Immature natural killer cell (primary cell): ENCODE measurements around the gene THAP6. TPM values are rescaled to one million over a fixed set of nuclear protein-coding genes. Genes with fewer than 3 reads are reported as not detected.
A peak's percentile ranks its signal among the peaks of the same experiment; 100 is the strongest.
"Not testable (repeated sequence)": the region's sequence is repeated elsewhere in the genome, so short reads cannot be mapped to it uniquely, and the experiment has no call there.

Experiments used
- DNase-seq, 3 donors: peaks; one replicate each; pipeline ENCODE4 v3.0.0; 2022; ENCODE audit warnings: mixed read lengths in 1 of 3
- H3K27ac Mint-ChIP-seq, 6 donors: one replicate each; pipeline ENCODE4 v1.8.0; 2020; ENCODE audit warnings: mixed read lengths in 6 of 6, mild to moderate bottlenecking in 5 of 6, inconsistent platforms in 4 of 6, moderate library complexity in 3 of 6
- H3K27me3 Mint-ChIP-seq, 3 donors: one replicate each; pipeline ENCODE4 v1.8.0; 2020 to 2021; ENCODE audit warnings: low read depth in 3 of 3, mild to moderate bottlenecking in 3 of 3, mixed read lengths in 3 of 3, moderate library complexity in 3 of 3, inconsistent platforms in 1 of 3
- H3K36me3 Mint-ChIP-seq, 3 donors: one replicate each; pipeline ENCODE4 v1.8.0; 2020; ENCODE audit warnings: mixed read lengths in 3 of 3, inconsistent platforms in 2 of 3, mild to moderate bottlenecking in 2 of 3
- H3K4me1 Mint-ChIP-seq, 2 donors: one replicate each; pipeline ENCODE4 v1.8.0; 2020; ENCODE audit warnings: inconsistent platforms in 2 of 2, mild to moderate bottlenecking in 2 of 2, mixed read lengths in 2 of 2, moderate library complexity in 1 of 2
- H3K4me3 Mint-ChIP-seq, 5 donors: one replicate each; pipeline ENCODE4 v1.8.0; 2020; ENCODE audit warnings: mild to moderate bottlenecking in 5 of 5, mixed read lengths in 5 of 5, inconsistent platforms in 3 of 5, moderate library complexity in 3 of 5
- H3K9me3 Mint-ChIP-seq, 6 donors: one replicate each; pipeline ENCODE4 v1.8.0; 2020; ENCODE audit warnings: mild to moderate bottlenecking in 6 of 6, mixed read lengths in 6 of 6, inconsistent platforms in 4 of 6, moderate library complexity in 3 of 6
- polyA plus RNA-seq, 3 donors: library from polyadenylated mRNA; unstranded; fragments of 300-500 nt; fragmentation: Illumina TruSeq; gene quantifications; one replicate each; pipeline ENCODE4 v1.2.3, GENCODE V29; 2021

Gene THAP6
- polyA plus RNA-seq, 3 donors from 2014 or later: 4.8 to 10.3 (median 7.5) TPM

GRCh38 chr4:75509592-75509991 lies 4.7 kb upstream of the THAP6 start:
- not testable (repeated sequence) for DNase-seq, H3K27me3 Mint-ChIP-seq, H3K9me3 Mint-ChIP-seq
- Mint-ChIP-seq H3K4me1 (peaks cover 29 to 42% of the 10 kb centered on the region in 2 donors), H3K36me3 (peaks cover 5 to 14% (median 14%) of the 10 kb centered on the region in 3 donors), H3K27ac (peak overlapping the region in 5 of 6 donors; percentile 70 to 86 (median 75)), H3K4me3 (peak overlapping the region in 4 of 5 donors; percentile 18 to 69 (median 57))

GRCh38 chr4:75511841-75512240 lies 2.4 kb upstream of the THAP6 start:
- Mint-ChIP-seq H3K27me3 (peaks cover 5 to 9% (median 7%) of the 10 kb centered on the region in 3 donors), H3K4me1 (peaks cover 11 to 47% of the 10 kb centered on the region in 2 donors), H3K27ac (no peak overlapping the region), H3K36me3 (peaks cover 0 to 6% (median 5%) of the 10 kb centered on the region in 3 donors), H3K4me3 (no peak overlapping the region), H3K9me3 (no peaks in the 10 kb centered on the region)
- no peak for DNase-seq

- Mint-ChIP-seq H3K4me3 (no peak overlapping the region), H3K4me1 (peaks cover 4 to 39% of the 10 kb centered on the region in 2 donors), H3K9me3 (no peaks in the 10 kb centered on the region), H3K36me3 (peaks cover 4 to 6% (median 5%) of the 10 kb centered on the region in 3 donors), H3K27ac (no peak overlapping the region), H3K27me3 (peaks cover 5 to 9% (median 7%) of the 10 kb centered on the region in 3 donors)
- peak; percentile 52 to 59 (median 55) for DNase-seq
Observed at GRCh38 chr4:75512386-75513211, 1.7 kb upstream of the THAP6 start.

- Mint-ChIP-seq H3K4me1 (peaks cover 6 to 36% of the 10 kb centered on the region in 2 donors), H3K27me3 (peaks cover 5 to 9% (median 7%) of the 10 kb centered on the region in 3 donors), H3K36me3 (peaks cover 11 to 13% (median 12%) of the 10 kb centered on the region in 3 donors), H3K9me3 (no peaks in the 10 kb centered on the region), H3K27ac (no peak overlapping the region), H3K4me3 (no peak overlapping the region)
- no peak for DNase-seq
Observed at GRCh38 chr4:75513526-75514130, 645 bp upstream of the THAP6 start.

- H3K4me1 Mint-ChIP-seq: peaks cover 13 to 25% of the 10 kb centered on the region in 2 donors
- H3K27me3 Mint-ChIP-seq: peaks cover 5 to 9% (median 7%) of the 10 kb centered on the region in 3 donors
- H3K36me3 Mint-ChIP-seq: peaks cover 18 to 23% (median 22%) of the 10 kb centered on the region in 3 donors
- H3K4me3 Mint-ChIP-seq: no peak overlapping the region
- peak in 2 of 3 donors; percentile 10 to 28 for DNase-seq
- H3K27ac Mint-ChIP-seq: no peak overlapping the region
- no peaks in the 10 kb centered on the region for H3K9me3 Mint-ChIP-seq
Observed at GRCh38 chr4:75514949-75515612, 808 bp downstream of the THAP6 start.

GRCh38 chr4:75516144-75516543 lies 1.9 kb downstream of the THAP6 start:
- no peaks in the 10 kb centered on the region for H3K9me3 Mint-ChIP-seq
- no peak overlapping the region for H3K4me3 Mint-ChIP-seq
- H3K4me1 Mint-ChIP-seq: peaks cover 24% of the 10 kb centered on the region in 2 donors
- H3K27ac Mint-ChIP-seq: peak overlapping the region in 1 of 6 donors; percentile 11
- no peak for DNase-seq
- H3K36me3 Mint-ChIP-seq: peaks cover 25 to 32% (median 29%) of the 10 kb centered on the region in 3 donors
- peaks cover 5 to 9% (median 7%) of the 10 kb centered on the region in 3 donors for H3K27me3 Mint-ChIP-seq

GRCh38 chr4:75519452-75519851 lies 5.2 kb downstream of the THAP6 start:
- H3K4me3 Mint-ChIP-seq, H3K27ac Mint-ChIP-seq, H3K9me3 Mint-ChIP-seq, H3K27me3 Mint-ChIP-seq, DNase-seq: not testable (repeated sequence)
- Mint-ChIP-seq H3K36me3 (peaks cover 30 to 42% (median 33%) of the 10 kb centered on the region in 3 donors), H3K4me1 (peaks cover 19 to 26% of the 10 kb centered on the region in 2 donors)

GRCh38 chr4:75525086-75525485 lies 10.8 kb downstream of the THAP6 start:
- no peaks in the 10 kb centered on the region for H3K27me3 Mint-ChIP-seq
- H3K36me3 Mint-ChIP-seq: peaks cover 41 to 55% (median 41%) of the 10 kb centered on the region in 3 donors
- peaks cover 6 to 13% of the 10 kb centered on the region in 2 donors for H3K4me1 Mint-ChIP-seq
- no peak for DNase-seq
- H3K9me3 Mint-ChIP-seq: no peaks in the 10 kb centered on the region
- no peak overlapping the region for H3K27ac Mint-ChIP-seq
- no peak overlapping the region for H3K4me3 Mint-ChIP-seq

- DNase-seq: no peak
- H3K4me3 Mint-ChIP-seq: no peak overlapping the region
- no peaks in the 10 kb centered on the region for H3K9me3 Mint-ChIP-seq
- H3K27me3 Mint-ChIP-seq: no peaks in the 10 kb centered on the region
- H3K36me3 Mint-ChIP-seq: peaks cover 39 to 54% (median 47%) of the 10 kb centered on the region in 3 donors
- H3K27ac Mint-ChIP-seq: peak overlapping the region in 2 of 6 donors; percentile 4 to 14
- peaks cover 3 to 5% of the 10 kb centered on the region in 2 donors for H3K4me1 Mint-ChIP-seq
Observed at GRCh38 chr4:75525910-75526309, 11.6 kb downstream of the THAP6 start.

- H3K36me3 Mint-ChIP-seq: peaks cover 50 to 66% (median 63%) of the 10 kb centered on the region in 3 donors
- no peak overlapping the region for H3K4me3 Mint-ChIP-seq
- H3K27me3 Mint-ChIP-seq: no peaks in the 10 kb centered on the region
- no peak overlapping the region for H3K27ac Mint-ChIP-seq
- peaks cover 0 to 2% of the 10 kb centered on the region in 2 donors for H3K4me1 Mint-ChIP-seq
- DNase-seq: no peak
- H3K9me3 Mint-ChIP-seq: peaks cover 0 to 4% (median 0%) of the 10 kb centered on the region in 6 donors
Observed at GRCh38 chr4:75527482-75527881, 13.2 kb downstream of the THAP6 start.

- no peak for DNase-seq
- Mint-ChIP-seq H3K9me3 (peaks cover 0 to 10% (median 1%) of the 10 kb centered on the region in 6 donors), H3K27ac (no peak overlapping the region), H3K4me3 (no peak overlapping the region), H3K36me3 (peaks cover 55 to 70% (median 62%) of the 10 kb centered on the region in 3 donors), H3K27me3 (no peaks in the 10 kb centered on the region), H3K4me1 (no peaks in the 10 kb centered on the region)
Observed at GRCh38 chr4:75530556-75531322, 16.5 kb downstream of the THAP6 start.

- DNase-seq, H3K9me3 Mint-ChIP-seq, H3K4me1 Mint-ChIP-seq, H3K27ac Mint-ChIP-seq, H3K27me3 Mint-ChIP-seq, H3K4me3 Mint-ChIP-seq: not testable (repeated sequence)
- H3K36me3 Mint-ChIP-seq: peaks cover 48 to 64% (median 54%) of the 10 kb centered on the region in 3 donors
Observed at GRCh38 chr4:75531536-75532143, 17.4 kb downstream of the THAP6 start.
